Measurements from ENCODE around the gene ADARB2. TPM values are rescaled to one million over a fixed set of nuclear protein-coding genes. Genes with fewer than 3 reads are reported as not detected.

Gene ADARB2
- total RNA-seq, 1 donor from 2014 or later = 38.7 TPM

DNA sequence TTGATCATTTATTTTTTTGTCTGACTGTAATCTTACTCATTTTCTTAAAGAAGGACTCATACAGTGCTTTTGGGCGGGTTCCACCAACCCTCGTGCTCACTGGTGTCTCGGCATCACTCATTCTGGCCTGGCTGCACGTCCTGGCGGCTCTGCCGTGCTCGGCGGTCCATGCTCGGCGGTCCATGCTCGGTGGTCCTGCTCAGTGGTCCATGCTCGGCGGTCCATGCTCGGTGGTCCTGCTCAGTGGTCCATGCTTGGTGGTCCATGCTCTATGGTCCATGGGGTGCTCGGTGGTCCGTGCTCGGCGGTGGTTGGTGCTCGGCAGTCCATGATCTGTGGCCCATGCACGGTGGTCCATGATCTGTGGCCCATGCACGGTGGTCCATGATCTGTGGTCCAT, 608.7 kb downstream of the ADARB2 start:
- Mint-ChIP-seq H3K27ac (ENCODE audit: unreplicated experiment) (no peak overlapping the region), H3K36me3 (ENCODE audit: unreplicated experiment) (peaks cover 53% of the 10 kb centered on the region), H3K4me1 (ENCODE audit: unreplicated experiment) (peaks cover 2% of the 10 kb centered on the region), H3K4me3 (ENCODE audit: unreplicated experiment) (no peak overlapping the region), H3K9me3 (ENCODE audit: unreplicated experiment) (no peaks in the 10 kb centered on the region), H3K27me3 (ENCODE audit: unreplicated experiment) (no peaks in the 10 kb centered on the region)
- DNase-seq (ENCODE audit: extremely low spot score, unreplicated experiment) = no peak
- TF ChIP-seq, protein P1, sequence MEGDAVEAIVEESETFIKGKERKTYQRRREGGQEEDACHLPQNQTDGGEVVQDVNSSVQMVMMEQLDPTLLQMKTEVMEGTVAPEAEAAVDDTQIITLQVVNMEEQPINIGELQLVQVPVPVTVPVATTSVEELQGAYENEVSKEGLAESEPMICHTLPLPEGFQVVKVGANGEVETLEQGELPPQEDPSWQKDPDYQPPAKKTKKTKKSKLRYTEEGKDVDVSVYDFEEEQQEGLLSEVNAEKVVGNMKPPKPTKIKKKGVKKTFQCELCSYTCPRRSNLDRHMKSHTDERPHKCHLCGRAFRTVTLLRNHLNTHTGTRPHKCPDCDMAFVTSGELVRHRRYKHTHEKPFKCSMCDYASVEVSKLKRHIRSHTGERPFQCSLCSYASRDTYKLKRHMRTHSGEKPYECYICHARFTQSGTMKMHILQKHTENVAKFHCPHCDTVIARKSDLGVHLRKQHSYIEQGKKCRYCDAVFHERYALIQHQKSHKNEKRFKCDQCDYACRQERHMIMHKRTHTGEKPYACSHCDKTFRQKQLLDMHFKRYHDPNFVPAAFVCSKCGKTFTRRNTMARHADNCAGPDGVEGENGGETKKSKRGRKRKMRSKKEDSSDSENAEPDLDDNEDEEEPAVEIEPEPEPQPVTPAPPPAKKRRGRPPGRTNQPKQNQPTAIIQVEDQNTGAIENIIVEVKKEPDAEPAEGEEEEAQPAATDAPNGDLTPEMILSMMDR (IDR thresholded peaks at IDR 0.05) = no peak

DNA sequence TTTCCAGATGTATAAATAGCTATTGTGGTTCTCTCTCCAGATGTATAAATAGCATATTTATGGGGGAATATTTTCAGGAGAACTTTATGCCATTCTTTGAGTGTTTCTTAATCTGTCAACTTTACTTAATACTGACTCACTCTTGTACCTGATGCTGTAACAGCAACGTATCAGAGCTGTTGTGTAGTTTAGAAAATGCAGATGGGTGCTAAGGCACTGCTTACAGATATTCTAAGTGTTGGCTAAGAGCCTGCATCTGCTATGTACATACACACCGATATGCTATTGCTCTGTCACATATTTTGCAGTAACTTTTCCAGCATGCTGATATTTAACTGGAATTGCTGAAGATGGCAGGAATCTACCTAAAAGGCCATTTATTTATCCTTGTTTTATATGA, 609.2 kb downstream of the ADARB2 start:
- H3K36me3 Mint-ChIP-seq (ENCODE audit: unreplicated experiment) = peaks cover 51% of the 10 kb centered on the region
- no peak for DNase-seq (ENCODE audit: extremely low spot score, unreplicated experiment)
- H3K4me1 Mint-ChIP-seq (ENCODE audit: unreplicated experiment) = peaks cover 2% of the 10 kb centered on the region
- TF ChIP-seq, protein P1 (IDR thresholded peaks at IDR 0.05) = no peak
- no peak overlapping the region for H3K4me3 Mint-ChIP-seq (ENCODE audit: unreplicated experiment)
- no peaks in the 10 kb centered on the region for H3K9me3 Mint-ChIP-seq (ENCODE audit: unreplicated experiment)
- no peaks in the 10 kb centered on the region for H3K27me3 Mint-ChIP-seq (ENCODE audit: unreplicated experiment)
- no peak overlapping the region for H3K27ac Mint-ChIP-seq (ENCODE audit: unreplicated experiment)

DNA sequence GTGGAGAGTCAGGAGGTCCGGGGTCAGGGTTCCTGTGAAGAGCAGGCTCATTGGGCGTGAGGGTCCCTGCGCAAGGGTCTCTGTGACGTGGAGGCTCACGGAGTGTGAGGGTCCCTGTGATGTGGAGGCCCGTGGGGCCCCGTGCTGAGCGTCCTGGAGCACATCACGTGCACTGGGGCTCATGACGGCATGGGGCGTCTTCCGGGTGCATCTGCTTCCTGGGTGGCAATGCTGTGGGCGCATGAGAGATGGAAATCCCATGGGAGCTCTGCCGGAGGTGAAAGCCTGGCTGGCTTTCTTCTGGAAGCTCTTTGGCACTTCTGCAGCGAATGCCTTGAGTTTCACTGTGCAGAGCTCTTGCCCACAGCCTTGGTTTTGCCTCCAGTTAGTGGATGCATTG, 609.7 kb downstream of the ADARB2 start:
- Mint-ChIP-seq H3K27ac (ENCODE audit: unreplicated experiment) (no peak overlapping the region), H3K9me3 (ENCODE audit: unreplicated experiment) (no peaks in the 10 kb centered on the region), H3K4me1 (ENCODE audit: unreplicated experiment) (peaks cover 2% of the 10 kb centered on the region), H3K4me3 (ENCODE audit: unreplicated experiment) (no peak overlapping the region), H3K27me3 (ENCODE audit: unreplicated experiment) (no peaks in the 10 kb centered on the region), H3K36me3 (ENCODE audit: unreplicated experiment) (peaks cover 54% of the 10 kb centered on the region)
- TF ChIP-seq, protein P1 (IDR thresholded peaks at IDR 0.05) = no peak
- DNase-seq (ENCODE audit: extremely low spot score, unreplicated experiment) = no peak
